HepG2 (cell line): Measurements from ENCODE around the gene TMCO4. TPM values are rescaled to one million over a fixed set of nuclear protein-coding genes. Genes with fewer than 3 reads are reported as not detected.

ENCODE experiments used
- ATAC-seq: fragments of 200-7000 bp; cut with Tn5 transposase; 3 replicates; pipeline ENCODE4 v1.9.1; 2020; ENCODE audit warnings: mild to moderate bottlenecking, moderate library complexity
- BruUV-seq: library from RNA; stranded (reverse); fragments of 400-500 nt; replicated peaks from 2 replicates; lab custom pipeline; 2021; lab: Mats Ljungman, UMichigan
- CTCF ChIA-PET: fragments of 300-600 bp; formaldehyde crosslinking; extraction: SDS; loops from one replicate; lab custom pipeline; 2021; ENCODE audit warnings: low total read pairs, inconsistent platforms, low intra/inter-chr PET ratio; lab: Yijun Ruan, JAX
- POLR2A ChIA-PET: fragments of 350-600 bp; sonication (Branson Sonifier 250); formaldehyde crosslinking; loops from one replicate; lab custom pipeline; 2020; ENCODE audit warnings: antibody characterized with exemption, inconsistent platforms; lab: Yijun Ruan, JAX
- DNase-seq: peaks from one replicate; pipeline ENCODE4 v3.0.0-alpha.2; 2015; ENCODE audit warnings: low spot score
- FAIRE-seq: peaks from 3 replicates; lab custom pipeline; 2011; peaks lifted over from hg19 to GRCh38; lab: Jason Lieb, UNC
- H2AFZ ChIP-seq: one replicate; pipeline ENCODE4 v1.6.1; 2011; ENCODE audit warnings: low read length, inconsistent platforms
- H3K27ac ChIP-seq: fragments of 300-600 bp; 3 replicates; pipeline ENCODE4 v1.8.0; 2011; ENCODE audit warnings: mixed run types, mild to moderate bottlenecking, mixed read lengths, low read length, inconsistent platforms; ENCODE audit not compliant: insufficient read depth; ENCODE audit errors: extremely low read length
- H3K27me3 ChIP-seq, 2 experiments: fragments of 200-600 bp in 1 of 2; 2 replicates in 1 of 2; 3 replicates in 1 of 2; pipeline versions ENCODE4 v1.6.0 to v1.8.0; 2011; ENCODE audit warnings: low read length in 2 of 2, mild to moderate bottlenecking in 2 of 2, moderate library complexity in 2 of 2, inconsistent platforms in 1 of 2; ENCODE audit not compliant: insufficient read depth in 2 of 2, control insufficient read depth in 1 of 2
- H3K36me3 ChIP-seq, 2 experiments: fragments of 200-600 bp in 1 of 2; replicated peaks in 1 of 2; 2 replicates in 1 of 2; 3 replicates in 1 of 2; pipeline versions ENCODE4 v1.5.1 to v1.8.0; 2011; ENCODE audit warnings: low read length in 2 of 2, inconsistent platforms in 1 of 2; ENCODE audit not compliant: insufficient read depth in 2 of 2, control insufficient read depth in 1 of 2
- H3K4me1 ChIP-seq: 2 replicates; pipeline ENCODE4 v1.5.1; 2012; ENCODE audit warnings: low read length, inconsistent platforms; ENCODE audit not compliant: insufficient read depth
- H3K4me2 ChIP-seq: 2 replicates; pipeline ENCODE4 v1.6.0; 2011; ENCODE audit warnings: low read depth, low read length, inconsistent platforms
- H3K4me3 ChIP-seq, 3 experiments: fragments of 200-600 bp in 1 of 3; sonication (generic), shearing (Covaris generic) in 1 of 3; replicated peaks in 1 of 3; 2 replicates each; pipeline ENCODE4 v1.5.1; 2011 to 2016; ENCODE audit warnings: low read length in 3 of 3, inconsistent platforms in 2 of 3, low read depth in 2 of 3, mild to moderate bottlenecking in 2 of 3, control low read depth in 1 of 3, mixed read lengths in 1 of 3; ENCODE audit not compliant: insufficient read depth in 1 of 3
- H3K79me2 ChIP-seq: one replicate; pipeline ENCODE4 v1.6.1; 2011; ENCODE audit warnings: low read length, inconsistent platforms; ENCODE audit not compliant: insufficient read depth
- H3K9ac ChIP-seq: 2 replicates; pipeline ENCODE4 v1.6.0; 2011; ENCODE audit warnings: mild to moderate bottlenecking, low read depth, low read length, inconsistent platforms; ENCODE audit not compliant: insufficient read depth
- H3K9me3 ChIP-seq: 2 replicates; pipeline ENCODE4 v1.5.1; 2012; ENCODE audit warnings: mild to moderate bottlenecking, low read length
- H4K20me1 ChIP-seq: 2 replicates; pipeline ENCODE4 v1.6.0; 2011; ENCODE audit warnings: inconsistent platforms, mild to moderate bottlenecking, low read length, moderate library complexity; ENCODE audit not compliant: insufficient read depth
- CENPT ChIP-seq: sonication (generic); formaldehyde crosslinking; IDR thresholded peaks from 2 replicates; pipeline ENCODE4 v1.8.0; 2022; ENCODE audit warnings: low read depth, mild to moderate bottlenecking, moderate library complexity, missing genetic modification reagents
- HNRNPH1 ChIP-seq: fragments of 200-400 bp; formaldehyde crosslinking; optimal IDR thresholded peaks from 2 replicates; pipeline ENCODE3; 2017; ENCODE audit warnings: mild to moderate bottlenecking, low read depth, low read length
- ZNF383 ChIP-seq: sonication (generic); formaldehyde crosslinking; IDR thresholded peaks from 2 replicates; pipeline ENCODE4 v1.4.0; 2020; ENCODE audit warnings: missing genetic modification reagents, mild to moderate bottlenecking, borderline replicate concordance
- WGBS: methylation state at CpG from one replicate; pipeline ENCODE4 v1.1.6; 2017; ENCODE audit warnings: low lambda C conversion rate; 5-methylcytosine and 5-hydroxymethylcytosine counted together
- in situ Hi-C: cut with HindIII; loops from 2 replicates; pipeline ENCODE4 v1.10.0; 2017; ENCODE audit warnings: low pct_unique_long_range_greater_than_20kb; ENCODE audit not compliant: extremely low pct_ligation_motif_present
- intact Hi-C: fragments of 100-400 bp; cut with micrococcal nuclease; formaldehyde crosslinking; loops from one replicate; pipeline ENCODE4 v1.10.0; 2022; ENCODE audit not compliant: unreplicated experiment
- polyA plus RNA-seq, 8 experiments: library from polyadenylated mRNA; depleted of rRNA in 3 of 8; stranded (reverse) in 7 of 8; unstranded in 1 of 8; fragments of >200 nt; fragmentation: Illumina TruSeq in 4 of 8; extraction: Trizol in 4 of 8; gene quantifications; 2 replicates each; pipeline versions ENCODE4 v1.2.1 to v1.2.3, GENCODE V29; 2011 to 2016; ENCODE audit warnings: low read depth in 4 of 8, missing spikeins in 1 of 8, mixed read lengths in 1 of 8; ENCODE audit not compliant: insufficient read depth in 1 of 8
- total RNA-seq, 5 experiments: library from RNA; depleted of rRNA; stranded (reverse); fragments of >200 nt; fragmentation: Illumina TruSeq; extraction: Trizol; gene quantifications; 2 replicates each; pipeline ENCODE4 v1.2.3, GENCODE V29; 2016; ENCODE audit warnings: low read depth in 1 of 5
- TF ChIP-seq, protein P1 (sequence below): sonication (generic); formaldehyde crosslinking; IDR thresholded peaks from 2 replicates; pipeline ENCODE4 v1.4.0; 2020; ENCODE audit warnings: missing genetic modification reagents
- TF ChIP-seq, protein P2 (sequence below): sonication (generic); formaldehyde crosslinking; IDR thresholded peaks from 2 replicates; pipeline ENCODE4 v1.4.0; 2020; ENCODE audit warnings: missing genetic modification reagents
- TF ChIP-seq, protein P3 (sequence below): sonication (generic); formaldehyde crosslinking; IDR thresholded peaks from 2 replicates; pipeline ENCODE4 v1.4.0; 2020; ENCODE audit warnings: low read depth, mild to moderate bottlenecking, missing genetic modification reagents

TMCO4 gene
- total and polyA plus RNA-seq, 2 of the 13 experiments (the other 11 are each of a cell fraction or from before 2014, with no cell fraction given), result 2.1 to 4.1 TPM

GRCh38 chr1:19756480-19756879 lies 43.2 kb downstream of the TMCO4 start:
- H3K4me2 ChIP-seq, result no peak overlapping the region
- in situ Hi-C loops (no loop called here), intact Hi-C loops (no loop called here)
- WGBS, result 95% methylated on average over 5 of the region's 5 CpGs
- TF ChIP-seq ZNF383, result no peak
- no peak for TF ChIP-seq CENPT (CRISPR knock-in tag)
- TF ChIP-seq, protein P1, sequence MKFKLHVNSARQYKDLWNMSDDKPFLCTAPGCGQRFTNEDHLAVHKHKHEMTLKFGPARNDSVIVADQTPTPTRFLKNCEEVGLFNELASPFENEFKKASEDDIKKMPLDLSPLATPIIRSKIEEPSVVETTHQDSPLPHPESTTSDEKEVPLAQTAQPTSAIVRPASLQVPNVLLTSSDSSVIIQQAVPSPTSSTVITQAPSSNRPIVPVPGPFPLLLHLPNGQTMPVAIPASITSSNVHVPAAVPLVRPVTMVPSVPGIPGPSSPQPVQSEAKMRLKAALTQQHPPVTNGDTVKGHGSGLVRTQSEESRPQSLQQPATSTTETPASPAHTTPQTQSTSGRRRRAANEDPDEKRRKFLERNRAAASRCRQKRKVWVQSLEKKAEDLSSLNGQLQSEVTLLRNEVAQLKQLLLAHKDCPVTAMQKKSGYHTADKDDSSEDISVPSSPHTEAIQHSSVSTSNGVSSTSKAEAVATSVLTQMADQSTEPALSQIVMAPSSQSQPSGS (CRISPR knock-in tag), result no peak
- TF ChIP-seq HNRNPH1, result no peak
- TF ChIP-seq, protein P2, sequence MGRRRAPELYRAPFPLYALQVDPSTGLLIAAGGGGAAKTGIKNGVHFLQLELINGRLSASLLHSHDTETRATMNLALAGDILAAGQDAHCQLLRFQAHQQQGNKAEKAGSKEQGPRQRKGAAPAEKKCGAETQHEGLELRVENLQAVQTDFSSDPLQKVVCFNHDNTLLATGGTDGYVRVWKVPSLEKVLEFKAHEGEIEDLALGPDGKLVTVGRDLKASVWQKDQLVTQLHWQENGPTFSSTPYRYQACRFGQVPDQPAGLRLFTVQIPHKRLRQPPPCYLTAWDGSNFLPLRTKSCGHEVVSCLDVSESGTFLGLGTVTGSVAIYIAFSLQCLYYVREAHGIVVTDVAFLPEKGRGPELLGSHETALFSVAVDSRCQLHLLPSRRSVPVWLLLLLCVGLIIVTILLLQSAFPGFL (CRISPR knock-in tag), result no peak
- TF ChIP-seq, protein P3, sequence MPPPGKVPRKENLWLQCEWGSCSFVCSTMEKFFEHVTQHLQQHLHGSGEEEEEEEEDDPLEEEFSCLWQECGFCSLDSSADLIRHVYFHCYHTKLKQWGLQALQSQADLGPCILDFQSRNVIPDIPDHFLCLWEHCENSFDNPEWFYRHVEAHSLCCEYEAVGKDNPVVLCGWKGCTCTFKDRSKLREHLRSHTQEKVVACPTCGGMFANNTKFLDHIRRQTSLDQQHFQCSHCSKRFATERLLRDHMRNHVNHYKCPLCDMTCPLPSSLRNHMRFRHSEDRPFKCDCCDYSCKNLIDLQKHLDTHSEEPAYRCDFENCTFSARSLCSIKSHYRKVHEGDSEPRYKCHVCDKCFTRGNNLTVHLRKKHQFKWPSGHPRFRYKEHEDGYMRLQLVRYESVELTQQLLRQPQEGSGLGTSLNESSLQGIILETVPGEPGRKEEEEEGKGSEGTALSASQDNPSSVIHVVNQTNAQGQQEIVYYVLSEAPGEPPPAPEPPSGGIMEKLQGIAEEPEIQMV (CRISPR knock-in tag), result no peak
- no TSS peak for BruUV-seq
- ATAC-seq, result no peak
- no peaks in the 10 kb centered on the region for H3K79me2 ChIP-seq
- H2AFZ ChIP-seq, result no peak overlapping the region
- no peak overlapping the region for H3K9ac ChIP-seq
- H3K27ac ChIP-seq, result no peak overlapping the region
- peaks cover 11% of the 10 kb centered on the region for H3K4me1 ChIP-seq
- ChIA-PET CTCF (no interaction called here), POLR2A (no interaction called here)
- FAIRE-seq, result no peak
- H3K9me3 ChIP-seq, result no peaks in the 10 kb centered on the region
- H4K20me1 ChIP-seq, result no peaks in the 10 kb centered on the region
- H3K4me3 ChIP-seq, result no peak overlapping the region
- H3K27me3 ChIP-seq, result no peaks in the 10 kb centered on the region
- DNase-seq, result no peak
- H3K36me3 ChIP-seq, result no peaks in the 10 kb centered on the region
